H9 (cell line): Measurements from ENCODE around the gene PRRT2. TPM values are rescaled to one million over a fixed set of nuclear protein-coding genes. Genes with fewer than 3 reads are reported as not detected.

Experiments
- DNase-seq: peaks from one replicate; pipeline ENCODE4 v3.0.0-alpha.2; 2017
- H2AFZ ChIP-seq: one replicate; pipeline ENCODE4 v1.6.1; 2013; ENCODE audit warnings: mild to moderate bottlenecking, low read length, control low read depth, moderate library complexity
- H2AK5ac ChIP-seq: 2 replicates; pipeline ENCODE4 v1.6.1; 2013; ENCODE audit warnings: low read length, control low read depth, mixed read lengths; ENCODE audit not compliant: insufficient read length
- H2BK120ac ChIP-seq: one replicate; pipeline ENCODE4 v1.6.1; 2013; ENCODE audit warnings: low read depth, mild to moderate bottlenecking, low read length, control low read depth, inconsistent platforms; ENCODE audit not compliant: poor library complexity, severe bottlenecking
- H2BK12ac ChIP-seq: 2 replicates; pipeline ENCODE4 v1.6.1; 2013; ENCODE audit warnings: low read length, control low read depth, mixed read lengths, low read depth; ENCODE audit not compliant: insufficient read length
- H2BK15ac ChIP-seq: 2 replicates; pipeline ENCODE4 v1.6.1; 2013; ENCODE audit warnings: low read depth, low read length, control low read depth
- H2BK20ac ChIP-seq: one replicate; pipeline ENCODE4 v1.6.1; 2013; ENCODE audit warnings: low read depth, mild to moderate bottlenecking, low read length, control low read depth, inconsistent platforms; ENCODE audit not compliant: poor library complexity, severe bottlenecking
- H2BK5ac ChIP-seq: 2 replicates; pipeline ENCODE4 v1.6.1; 2013; ENCODE audit warnings: low read length, control low read depth, mixed read lengths; ENCODE audit not compliant: insufficient read length
- H3K14ac ChIP-seq: 2 replicates; pipeline ENCODE4 v1.6.1; 2013; ENCODE audit warnings: low read length, control low read depth; ENCODE audit not compliant: insufficient read depth
- H3K18ac ChIP-seq: 2 replicates; pipeline ENCODE4 v1.6.1; 2013; ENCODE audit warnings: low read depth, mild to moderate bottlenecking, mixed read lengths, low read length, control low read depth; ENCODE audit not compliant: insufficient read length
- H3K23ac ChIP-seq: 2 replicates; pipeline ENCODE4 v1.6.1; 2013; ENCODE audit warnings: low read length, control low read depth, mixed read lengths, low read depth; ENCODE audit not compliant: insufficient read length
- H3K23me2 ChIP-seq: 2 replicates; pipeline ENCODE4 v1.6.1; 2013; ENCODE audit warnings: low read depth, mild to moderate bottlenecking, mixed read lengths, low read length, control low read depth; ENCODE audit not compliant: insufficient read length, poor library complexity, severe bottlenecking
- H3K27ac ChIP-seq: 2 replicates; pipeline ENCODE4 v1.5.1; 2013; ENCODE audit warnings: low read length, control low read depth, mixed read lengths, low read depth; ENCODE audit not compliant: insufficient read length
- H3K27me3 ChIP-seq: 2 replicates; pipeline ENCODE4 v1.6.1; 2013; ENCODE audit warnings: low read length, control low read depth, inconsistent platforms; ENCODE audit not compliant: insufficient read depth
- H3K4ac ChIP-seq: 2 replicates; pipeline ENCODE4 v1.6.1; 2013; ENCODE audit warnings: low read depth, mild to moderate bottlenecking, control low read depth, inconsistent platforms, low read length, moderate library complexity
- H3K4me1 ChIP-seq: 2 replicates; pipeline ENCODE4 v1.6.1; 2013; ENCODE audit warnings: low read length, control low read depth, inconsistent platforms; ENCODE audit not compliant: insufficient read depth
- H3K4me2 ChIP-seq: 2 replicates; pipeline ENCODE4 v1.6.1; 2013; ENCODE audit warnings: low read length, control low read depth, mixed read lengths; ENCODE audit not compliant: insufficient read length, insufficient read depth
- H3K56ac ChIP-seq: 2 replicates; pipeline ENCODE4 v1.6.1; 2013; ENCODE audit warnings: low read depth, mild to moderate bottlenecking, mixed read lengths, low read length, control low read depth; ENCODE audit not compliant: insufficient read length
- H3K79me1 ChIP-seq: 2 replicates; pipeline ENCODE4 v1.6.1; 2013; ENCODE audit warnings: low read depth, mild to moderate bottlenecking, moderate library complexity, low read length, control low read depth, inconsistent platforms; ENCODE audit not compliant: insufficient read depth, poor library complexity, severe bottlenecking
- H3K79me2 ChIP-seq: 2 replicates; pipeline ENCODE4 v1.6.1; 2013; ENCODE audit warnings: low read length, control low read depth, inconsistent platforms; ENCODE audit not compliant: insufficient read depth
- H3K9ac ChIP-seq: 2 replicates; pipeline ENCODE4 v1.6.1; 2013; ENCODE audit warnings: low read length, control low read depth, mixed read lengths; ENCODE audit not compliant: insufficient read length; ENCODE audit errors: extremely low read depth
- H3K9me3 ChIP-seq: one replicate; pipeline ENCODE4 v1.6.1; 2013; ENCODE audit warnings: low read depth, low read length, inconsistent platforms; ENCODE audit not compliant: control insufficient read depth
- H3T11ph ChIP-seq: one replicate; pipeline ENCODE4 v1.6.1; 2013; ENCODE audit warnings: mild to moderate bottlenecking, low read length, control low read depth, inconsistent platforms
- H4K20me1 ChIP-seq: one replicate; pipeline ENCODE4 v1.6.1; 2013; ENCODE audit not compliant: control insufficient read depth, insufficient read length, insufficient read depth
- H4K5ac ChIP-seq: 2 replicates; pipeline ENCODE4 v1.6.1; 2013; ENCODE audit warnings: low read depth, mild to moderate bottlenecking, mixed read lengths, low read length, control low read depth; ENCODE audit not compliant: insufficient read length
- H4K8ac ChIP-seq: replicated peaks from 2 replicates; pipeline ENCODE4 v1.6.1; 2013; ENCODE audit warnings: low read length, control low read depth, mixed read lengths, low read depth; ENCODE audit not compliant: insufficient read length
- H4K91ac ChIP-seq: 2 replicates; pipeline ENCODE4 v1.6.1; 2013; ENCODE audit warnings: low read depth, mild to moderate bottlenecking, moderate library complexity, mixed read lengths, low read length, control low read depth; ENCODE audit not compliant: insufficient read length
- H3K27ac Mint-ChIP-seq, 3 experiments: 2 replicates in 2 of 3; 3 replicates in 1 of 3; pipeline ENCODE4 v1.8.0; 2020 to 2021; ENCODE audit warnings: mixed read lengths in 3 of 3, mild to moderate bottlenecking in 1 of 3, moderate library complexity in 1 of 3
- H3K27me3 Mint-ChIP-seq: 2 replicates; pipeline ENCODE4 v1.8.0; 2021; ENCODE audit warnings: low read depth, mild to moderate bottlenecking, moderate library complexity, mixed read lengths
- H3K36me3 Mint-ChIP-seq, 3 experiments: 2 replicates in 2 of 3; 3 replicates in 1 of 3; pipeline ENCODE4 v1.8.0; 2020 to 2021; ENCODE audit warnings: low read depth in 3 of 3, mixed read lengths in 3 of 3; ENCODE audit not compliant: insufficient read depth in 1 of 3
- H3K4me1 Mint-ChIP-seq, 2 experiments: 2 replicates each; pipeline ENCODE4 v1.8.0; 2020; ENCODE audit warnings: mixed read lengths in 2 of 2
- H3K4me3 Mint-ChIP-seq, 2 experiments: 2 replicates in 1 of 2; 3 replicates in 1 of 2; pipeline ENCODE4 v1.8.0; 2020 to 2021; ENCODE audit warnings: mild to moderate bottlenecking in 2 of 2, mixed read lengths in 2 of 2, moderate library complexity in 1 of 2
- H3K9me3 Mint-ChIP-seq, 2 experiments: 2 replicates in 1 of 2; 3 replicates in 1 of 2; pipeline ENCODE4 v1.8.0; 2020; ENCODE audit warnings: mild to moderate bottlenecking in 2 of 2, mixed read lengths in 2 of 2, moderate library complexity in 1 of 2
- CTCF ChIP-seq: fragments of 200-600 bp; sonication (generic); conservative IDR thresholded peaks from 3 replicates; pipeline ENCODE4 v1.8.0; 2021; ENCODE audit warnings: antibody characterized with exemption, mild to moderate bottlenecking
- WGBS: extraction: QIAGEN DNeasy Blood & Tissue Kit; methylation state at CpG from one replicate; pipeline ENCODE4 v1.1.7; 2013; ENCODE audit warnings: missing lambda C conversion rate, low lambda C conversion rate, mixed read lengths; ENCODE audit not compliant: insufficient read length; ENCODE audit errors: extremely low coverage; 5-methylcytosine and 5-hydroxymethylcytosine counted together
- total RNA-seq: library from RNA; stranded (reverse); gene quantifications from 2 replicates; pipeline ENCODE4 v1.2.1, GENCODE V29; 2021

Gene PRRT2
- total RNA-seq, 1 experiment from 2014 or later: 14.6 TPM

- Histone ChIP-seq H3K9ac (no peak overlapping the region), H2BK5ac (no peak overlapping the region), H2BK20ac (no peak overlapping the region), H3K79me1 (no peaks in the 10 kb centered on the region), H3K23ac (no peak overlapping the region), H4K5ac (no peak overlapping the region), H4K8ac (no peak overlapping the region), H3K9me3 (no peaks in the 10 kb centered on the region), H3K14ac (no peak overlapping the region), H2BK120ac (no peak overlapping the region), H3K27ac (no peak overlapping the region), H2BK15ac (no peak overlapping the region), H3K79me2 (no peaks in the 10 kb centered on the region), H2BK12ac (no peak overlapping the region), H4K20me1 (no peaks in the 10 kb centered on the region), H3K27me3 (no peaks in the 10 kb centered on the region), H2AFZ (no peak overlapping the region), H3K56ac (no peak overlapping the region), H4K91ac (no peak overlapping the region), H3K4me1 (no peaks in the 10 kb centered on the region), H3K18ac (no peak overlapping the region), H3K23me2 (no peaks in the 10 kb centered on the region), H3K4ac (no peak overlapping the region), H3K4me2 (no peak overlapping the region), H2AK5ac (no peak overlapping the region), H3T11ph (no peak overlapping the region)
- peaks cover 7 to 10% of the 10 kb centered on the region in 2 experiments for H3K4me1 Mint-ChIP-seq
- no CpG with 5 or more reads among the region's 3 CpGs for WGBS
- no peak for TF ChIP-seq CTCF
- H3K4me3 Mint-ChIP-seq: no peak overlapping the region
- H3K36me3 Mint-ChIP-seq: peaks cover 0 to 5% (median 0%) of the 10 kb centered on the region in 3 experiments; a peak in 3 of 7 replicates
- DNase-seq: no peak
- H3K9me3 Mint-ChIP-seq: no peaks in the 10 kb centered on the region
- no peaks in the 10 kb centered on the region for H3K27me3 Mint-ChIP-seq
- no peak overlapping the region for H3K27ac Mint-ChIP-seq
These were observed 39.0 kb downstream of the PRRT2 start for GRCh38 chr16:29850998-29851397.
